ENCODE data around the gene PTTG1IP.

DNA sequence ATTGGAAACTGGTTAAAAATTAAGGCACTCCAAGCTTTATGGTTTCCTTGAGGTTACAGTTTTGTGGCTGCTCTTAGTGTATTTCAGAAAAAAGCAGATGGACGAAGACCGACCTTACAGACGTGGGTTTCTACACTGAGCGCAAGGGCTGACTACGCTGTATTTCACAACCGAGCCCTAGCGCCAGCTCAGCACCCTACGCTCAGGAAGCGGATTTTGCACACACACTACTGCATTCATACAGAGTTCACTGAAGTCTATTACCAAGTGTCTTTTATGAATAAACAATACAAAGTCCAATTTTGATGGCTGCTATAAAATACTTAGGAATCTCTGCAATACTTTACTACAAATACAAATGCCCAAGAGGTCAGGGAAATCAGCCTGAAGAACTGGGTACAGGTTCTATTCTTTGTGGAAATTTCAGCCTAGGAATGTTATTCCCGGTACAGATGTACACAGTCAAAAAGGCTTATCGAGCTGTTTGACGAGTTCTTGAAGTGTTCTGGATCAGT, 23.8 kb downstream of the PTTG1IP start:
- TF ChIP-seq POLR2A (IDR thresholded peaks at IDR 0.05) (no peak), CTCF (IDR thresholded peaks at IDR 0.05) (no peak)

All from uterus (tissue), 2 donors.